Measurements from ENCODE around the gene LRP10.

The LRP10 gene

DNA sequence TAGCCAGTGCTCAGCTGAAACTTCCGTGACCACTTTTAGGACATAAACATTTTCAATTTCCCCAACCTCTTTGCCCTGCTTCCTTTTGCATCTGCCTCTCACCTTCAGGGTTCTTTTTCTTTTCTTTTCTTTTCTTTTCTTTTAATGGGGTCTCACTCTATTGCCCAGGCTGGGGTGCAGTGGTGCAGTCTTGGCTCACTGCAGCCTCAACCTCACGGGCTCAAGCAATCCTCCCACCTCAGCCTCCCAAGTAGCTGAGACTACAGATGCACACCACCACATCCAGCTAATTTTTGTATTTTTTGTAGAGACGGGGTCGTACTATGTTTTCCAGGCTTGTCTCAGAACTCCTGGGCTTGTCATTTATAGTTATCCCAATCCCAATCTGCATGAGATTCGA, 4.7 kb upstream of the LRP10 start:
- no peak for DNase-seq

DNA sequence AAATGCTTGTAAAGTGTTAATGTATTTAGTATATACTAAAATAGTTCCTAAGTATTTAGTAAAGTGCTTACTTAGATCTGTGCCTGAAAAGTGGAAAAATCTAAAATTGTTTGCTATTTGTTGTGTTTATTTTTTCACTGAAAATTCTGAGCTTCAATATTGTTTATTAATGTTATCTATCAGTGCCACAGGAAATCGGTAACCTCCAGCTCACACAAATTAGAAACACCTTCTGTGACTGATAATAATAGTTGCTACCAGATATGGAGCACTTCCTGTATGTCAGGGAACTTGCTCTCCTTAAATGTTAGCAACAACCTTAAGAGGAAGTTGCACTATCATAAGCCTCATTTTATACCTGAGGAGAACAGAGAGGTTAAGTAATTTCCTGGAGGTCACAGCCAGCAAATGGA, 723 bp upstream of the LRP10 start:
- peak; percentile 13 for DNase-seq

DNA sequence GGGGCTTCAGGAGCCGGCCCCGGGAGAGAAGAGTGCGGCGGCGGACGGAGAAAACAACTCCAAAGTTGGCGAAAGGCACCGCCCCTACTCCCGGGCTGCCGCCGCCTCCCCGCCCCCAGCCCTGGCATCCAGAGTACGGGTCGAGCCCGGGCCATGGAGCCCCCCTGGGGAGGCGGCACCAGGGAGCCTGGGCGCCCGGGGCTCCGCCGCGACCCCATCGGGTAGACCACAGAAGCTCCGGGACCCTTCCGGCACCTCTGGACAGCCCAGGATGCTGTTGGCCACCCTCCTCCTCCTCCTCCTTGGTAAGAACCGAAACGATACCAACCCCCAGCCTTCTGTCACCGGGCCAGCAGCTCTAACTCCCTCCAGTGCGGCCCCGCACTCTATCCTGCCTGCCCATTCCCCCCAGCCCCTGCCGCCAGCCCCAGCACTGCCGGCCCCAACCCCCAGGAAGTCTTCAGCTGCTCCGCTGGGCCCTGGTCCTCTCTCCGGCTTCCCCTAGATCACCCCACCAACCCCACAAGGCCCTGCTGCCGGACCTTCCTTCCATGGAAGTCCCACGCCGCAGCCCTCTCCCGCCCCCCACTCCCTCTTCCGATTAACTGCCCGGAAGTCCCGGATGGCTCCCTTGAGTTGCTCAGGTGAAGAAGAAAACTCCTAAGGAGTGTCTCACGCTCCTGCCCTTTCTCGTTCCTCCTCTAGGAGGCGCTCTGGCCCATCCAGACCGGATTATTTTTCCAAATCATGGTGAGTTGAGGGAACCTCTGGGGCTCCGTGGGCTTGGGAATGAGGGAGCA, 693 bp downstream of the LRP10 start:
- no peak for DNase-seq

DNA sequence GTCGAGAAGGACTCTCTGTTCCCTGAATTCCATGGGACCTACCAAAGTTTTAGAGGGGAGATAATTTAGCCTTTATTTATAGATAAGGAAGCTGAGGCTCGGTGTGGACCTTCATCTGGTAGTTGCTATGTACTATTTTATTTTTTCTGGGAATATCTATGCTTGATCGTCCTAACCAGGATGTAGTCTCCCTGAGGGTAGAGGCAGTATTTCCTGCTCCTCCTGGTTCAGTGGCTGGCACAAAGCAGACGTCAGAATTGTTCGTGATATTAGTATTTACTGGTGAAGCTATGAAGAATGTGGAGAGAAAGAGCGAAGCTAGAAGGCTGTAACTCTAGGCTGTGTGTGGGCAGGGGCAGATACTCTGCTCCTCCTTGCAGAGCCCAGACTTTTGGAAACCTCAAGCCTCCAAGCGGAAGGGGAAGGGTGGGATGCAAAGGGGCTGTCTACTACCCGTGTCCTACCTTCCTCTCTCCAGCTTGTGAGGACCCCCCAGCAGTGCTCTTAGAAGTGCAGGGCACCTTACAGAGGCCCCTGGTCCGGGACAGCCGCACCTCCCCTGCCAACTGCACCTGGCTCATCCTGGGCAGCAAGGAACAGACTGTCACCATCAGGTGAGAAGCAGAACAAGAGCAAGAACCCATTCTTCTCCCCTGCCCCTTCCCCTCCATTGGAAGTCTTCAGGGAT, 1.4 kb downstream of the LRP10 start:
- DNase-seq: no peak

DNA sequence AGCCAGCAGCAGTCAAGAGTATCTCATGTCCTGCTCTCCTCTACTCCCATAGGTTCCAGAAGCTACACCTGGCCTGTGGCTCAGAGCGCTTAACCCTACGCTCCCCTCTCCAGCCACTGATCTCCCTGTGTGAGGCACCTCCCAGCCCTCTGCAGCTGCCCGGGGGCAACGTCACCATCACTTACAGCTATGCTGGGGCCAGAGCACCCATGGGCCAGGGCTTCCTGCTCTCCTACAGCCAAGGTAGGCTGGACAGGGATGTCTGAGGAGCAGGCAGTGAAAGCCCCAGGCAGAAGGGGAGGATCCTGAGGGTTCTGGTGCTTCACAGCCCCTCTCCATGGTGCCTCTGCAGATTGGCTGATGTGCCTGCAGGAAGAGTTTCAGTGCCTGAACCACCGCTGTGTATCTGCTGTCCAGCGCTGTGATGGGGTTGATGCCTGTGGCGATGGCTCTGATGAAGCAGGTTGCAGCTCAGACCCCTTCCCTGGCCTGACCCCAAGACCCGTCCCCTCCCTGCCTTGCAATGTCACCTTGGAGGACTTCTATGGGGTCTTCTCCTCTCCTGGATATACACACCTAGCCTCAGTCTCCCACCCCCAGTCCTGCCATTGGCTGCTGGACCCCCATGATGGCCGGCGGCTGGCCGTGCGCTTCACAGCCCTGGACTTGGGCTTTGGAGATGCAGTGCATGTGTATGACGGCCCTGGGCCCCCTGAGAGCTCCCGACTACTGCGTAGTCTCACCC, 3.6 kb downstream of the LRP10 start:
- DNase-seq: no peak

DNA sequence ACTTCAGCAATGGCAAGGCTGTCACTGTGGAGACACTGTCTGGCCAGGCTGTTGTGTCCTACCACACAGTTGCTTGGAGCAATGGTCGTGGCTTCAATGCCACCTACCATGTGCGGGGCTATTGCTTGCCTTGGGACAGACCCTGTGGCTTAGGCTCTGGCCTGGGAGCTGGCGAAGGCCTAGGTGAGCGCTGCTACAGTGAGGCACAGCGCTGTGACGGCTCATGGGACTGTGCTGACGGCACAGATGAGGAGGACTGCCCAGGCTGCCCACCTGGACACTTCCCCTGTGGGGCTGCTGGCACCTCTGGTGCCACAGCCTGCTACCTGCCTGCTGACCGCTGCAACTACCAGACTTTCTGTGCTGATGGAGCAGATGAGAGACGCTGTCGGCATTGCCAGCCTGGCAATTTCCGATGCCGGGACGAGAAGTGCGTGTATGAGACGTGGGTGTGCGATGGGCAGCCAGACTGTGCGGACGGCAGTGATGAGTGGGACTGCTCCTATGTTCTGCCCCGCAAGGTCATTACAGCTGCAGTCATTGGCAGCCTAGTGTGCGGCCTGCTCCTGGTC, 4.3 kb downstream of the LRP10 start:
- no peak for DNase-seq

DNA sequence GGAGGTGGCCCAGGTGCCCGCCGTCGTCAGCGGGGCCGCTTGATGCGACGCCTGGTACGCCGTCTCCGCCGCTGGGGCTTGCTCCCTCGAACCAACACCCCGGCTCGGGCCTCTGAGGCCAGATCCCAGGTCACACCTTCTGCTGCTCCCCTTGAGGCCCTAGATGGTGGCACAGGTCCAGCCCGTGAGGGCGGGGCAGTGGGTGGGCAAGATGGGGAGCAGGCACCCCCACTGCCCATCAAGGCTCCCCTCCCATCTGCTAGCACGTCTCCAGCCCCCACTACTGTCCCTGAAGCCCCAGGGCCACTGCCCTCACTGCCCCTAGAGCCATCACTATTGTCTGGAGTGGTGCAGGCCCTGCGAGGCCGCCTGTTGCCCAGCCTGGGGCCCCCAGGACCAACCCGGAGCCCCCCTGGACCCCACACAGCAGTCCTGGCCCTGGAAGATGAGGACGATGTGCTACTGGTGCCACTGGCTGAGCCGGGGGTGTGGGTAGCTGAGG, 5.5 kb downstream of the LRP10 start:
- no peak for DNase-seq

DNA sequence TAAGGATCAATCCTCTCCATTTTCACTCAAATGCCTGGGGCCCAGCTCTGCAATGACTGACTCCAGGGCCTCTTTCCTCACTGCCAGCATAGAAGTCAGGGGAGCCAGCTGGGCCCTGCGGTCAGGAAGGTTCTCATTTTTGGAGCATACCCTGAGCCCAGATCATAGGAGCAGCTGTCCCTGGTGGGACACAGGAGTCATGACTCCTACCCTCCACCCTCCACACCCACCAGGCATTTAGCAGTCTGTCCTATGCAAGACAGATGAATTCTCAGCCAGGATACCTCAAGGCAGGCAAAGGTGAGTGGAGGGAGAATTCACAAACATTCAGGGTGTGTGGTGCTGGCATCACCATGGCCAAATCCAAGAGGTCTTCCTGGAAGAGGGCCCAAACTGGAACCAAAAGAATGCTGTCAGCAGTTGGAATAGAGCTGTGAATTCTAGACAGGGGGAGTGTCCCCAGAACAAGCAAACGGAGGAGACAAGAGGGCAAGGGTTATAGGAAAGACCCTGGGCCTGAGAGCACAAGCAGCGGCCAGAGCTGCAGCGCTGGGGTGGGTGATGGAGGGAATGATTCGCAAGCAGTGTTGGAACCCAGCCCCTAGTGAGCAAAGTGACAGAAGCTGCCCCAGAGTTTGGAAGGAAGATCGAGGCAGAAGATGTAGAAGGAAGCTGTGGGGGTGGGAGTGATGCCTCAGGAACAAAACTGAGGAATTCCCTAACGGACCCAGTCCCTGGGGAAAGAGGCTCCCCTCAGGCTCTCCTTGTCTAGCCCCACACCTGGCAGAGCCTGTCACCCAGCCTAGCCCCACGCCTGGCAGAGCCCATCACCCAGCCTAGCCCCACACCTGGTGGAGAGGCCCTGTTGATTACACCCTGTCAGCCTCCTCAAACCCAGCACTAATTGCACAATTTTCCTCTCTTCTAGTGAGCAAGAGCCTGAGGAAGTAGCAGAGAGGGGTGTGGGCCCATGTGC, 7.0 kb downstream of the LRP10 start:
- no peak for DNase-seq

DNA sequence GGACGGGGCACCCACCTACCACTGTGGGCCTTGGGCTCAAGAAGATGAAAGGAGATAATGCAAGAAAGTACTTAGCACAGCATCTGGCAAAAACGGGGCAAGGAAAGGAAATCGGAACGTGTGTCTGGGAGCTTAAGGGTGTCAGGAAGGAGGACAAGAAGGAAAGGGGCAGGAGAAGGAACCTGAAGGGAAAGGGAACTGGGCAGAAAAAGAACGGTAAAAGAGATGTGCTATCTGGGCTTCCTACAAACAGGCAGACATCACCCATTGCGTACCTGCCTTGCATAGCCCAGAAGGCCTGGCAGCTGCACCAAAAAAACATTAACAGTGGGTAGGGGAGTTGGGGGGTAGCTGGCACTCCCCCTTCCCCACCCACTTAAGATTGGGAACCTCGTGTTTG, 10.5 kb downstream of the LRP10 start:
- DNase-seq: no peak

DNA sequence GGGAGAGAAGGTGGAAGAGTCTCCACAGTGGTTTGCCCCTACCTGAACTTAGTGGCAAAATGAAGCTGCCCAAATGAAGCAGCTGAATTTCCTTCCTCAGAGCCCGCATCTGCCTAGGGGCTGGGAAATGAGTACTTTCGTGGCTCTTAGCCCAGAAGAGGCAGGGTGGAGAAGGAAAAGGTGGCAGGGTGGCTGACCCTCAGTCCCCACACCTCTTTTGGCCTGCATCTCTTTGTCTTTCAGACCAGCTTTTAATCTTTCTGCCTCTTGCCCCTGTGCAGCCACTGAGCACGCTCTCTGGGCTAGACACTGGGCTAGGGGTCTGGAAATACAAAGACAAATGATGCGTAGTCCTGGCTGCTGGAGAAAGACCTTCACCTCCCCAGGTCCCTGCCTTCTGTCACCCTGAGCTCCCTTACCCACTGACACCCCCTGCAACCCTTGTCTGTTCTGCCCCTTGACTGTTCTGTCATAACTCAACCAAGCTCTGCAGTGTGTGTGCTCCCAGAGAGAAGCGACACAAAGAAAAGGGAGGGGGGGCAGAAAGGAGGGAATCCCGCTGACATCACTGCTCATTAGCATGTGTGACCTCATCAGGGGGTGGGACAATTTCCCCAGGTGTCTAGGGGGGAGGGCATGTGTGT, 11.1 kb downstream of the LRP10 start:
- no peak for DNase-seq

DNA sequence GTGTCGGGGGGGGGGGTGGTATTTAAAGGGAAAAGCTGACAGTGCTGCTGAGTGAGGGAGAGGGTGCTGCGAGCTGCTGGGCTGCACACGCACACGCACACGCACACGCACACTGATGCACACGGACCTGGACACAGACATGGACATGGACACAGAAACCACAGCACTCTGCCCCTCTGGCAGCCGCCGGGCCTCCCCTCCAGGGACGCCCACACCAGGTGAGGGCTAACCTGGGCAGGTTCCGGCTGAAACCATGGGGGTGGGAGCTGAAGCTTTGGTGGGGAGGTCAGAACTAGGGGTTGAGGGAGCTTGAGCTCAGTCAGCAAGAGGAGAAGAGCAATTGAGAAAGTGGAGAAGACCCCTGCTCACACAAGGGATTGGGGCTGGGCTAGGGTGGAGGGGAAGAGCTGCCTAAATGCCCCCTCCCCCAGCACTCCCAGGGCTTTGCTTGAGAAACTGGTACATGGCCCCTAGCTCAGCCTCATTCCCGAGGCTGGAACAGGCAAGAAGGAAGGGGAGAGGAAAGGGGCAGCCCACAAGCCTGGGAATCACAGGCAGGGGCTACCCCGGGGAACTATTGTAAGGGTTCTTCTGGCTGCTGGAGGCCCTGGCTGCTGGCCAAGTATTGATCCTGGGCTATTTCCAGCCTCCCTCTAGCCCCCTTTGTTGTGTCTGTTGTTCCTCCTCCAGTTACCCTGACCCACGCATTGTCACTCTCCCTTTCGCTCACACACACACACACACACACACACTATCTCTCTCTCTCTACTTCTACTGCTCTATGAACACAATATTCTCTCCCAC, 11.8 kb downstream of the LRP10 start, which contains the start of gene REM2:
Gene REM2 (plus strand): TSS at position 50 of the 804 bp plus-strand sequence. CDS start 66 bp downstream, at position 116.
- no peak for DNase-seq

DNA sequence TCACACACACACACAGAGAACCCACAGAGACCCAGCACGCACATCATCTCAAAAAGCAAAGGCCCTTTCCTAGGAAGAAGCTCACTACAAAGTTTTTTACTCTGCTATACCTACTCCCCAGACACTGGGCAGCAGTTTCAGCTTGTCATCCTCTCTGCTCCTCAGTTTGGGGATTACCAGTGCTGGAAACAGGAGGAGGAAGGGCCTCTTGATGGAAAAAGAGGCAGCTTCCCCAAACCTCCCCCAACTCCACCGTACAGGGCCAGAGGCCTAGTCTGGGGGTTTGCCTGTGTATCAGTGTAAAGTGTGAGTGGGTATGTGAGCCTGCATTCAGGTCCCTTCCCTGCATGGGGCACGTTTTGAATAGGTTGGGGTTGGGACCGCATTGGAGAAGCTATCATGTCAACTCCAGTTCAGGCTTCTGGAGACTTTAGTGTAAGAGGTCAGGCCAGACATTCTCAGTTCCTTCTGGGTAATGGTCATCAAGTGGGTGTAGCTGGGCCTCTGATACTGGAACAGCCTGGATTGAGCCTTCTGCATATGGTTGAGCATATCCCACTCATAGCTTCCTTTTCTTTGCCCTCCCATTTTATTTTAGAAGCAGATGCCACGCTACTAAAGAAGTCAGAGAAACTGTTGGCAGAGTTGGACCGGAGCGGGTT, 12.7 kb downstream of the LRP10 start:
- no peak for DNase-seq

DNA sequence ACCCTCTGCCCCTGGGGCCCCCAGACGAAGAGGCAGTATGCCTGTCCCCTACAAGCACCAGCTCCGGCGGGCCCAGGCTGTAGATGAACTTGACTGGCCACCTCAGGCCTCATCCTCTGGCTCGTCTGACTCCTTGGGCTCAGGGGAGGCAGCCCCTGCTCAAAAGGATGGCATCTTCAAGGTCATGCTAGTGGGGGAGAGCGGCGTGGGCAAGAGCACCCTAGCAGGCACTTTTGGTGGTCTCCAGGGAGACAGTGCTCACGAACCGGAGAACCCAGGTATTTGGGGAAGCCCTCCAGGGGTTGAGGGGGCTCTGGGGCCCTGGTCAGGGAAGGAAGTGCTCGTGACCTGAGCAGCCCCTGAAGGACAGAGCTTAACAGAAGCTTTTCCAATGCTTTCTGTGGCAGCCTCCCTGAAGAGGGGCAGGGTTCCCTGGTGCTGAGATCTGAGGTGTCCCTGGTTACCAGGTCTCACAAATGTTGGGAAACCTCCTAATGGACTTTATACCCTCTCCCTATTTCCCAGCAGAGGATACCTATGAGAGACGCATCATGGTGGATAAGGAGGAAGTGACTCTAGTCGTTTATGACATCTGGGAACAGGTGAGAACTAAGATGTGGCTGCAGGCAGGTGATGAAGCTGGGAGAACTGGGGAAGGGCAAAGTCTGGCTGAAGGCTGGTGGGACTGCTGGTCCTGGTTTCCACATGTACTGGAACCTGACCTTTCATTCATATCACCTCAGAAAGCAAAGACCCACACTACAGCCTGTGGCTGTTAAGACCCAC, 13.4 kb downstream of the LRP10 start:
- DNase-seq: no peak

DNA sequence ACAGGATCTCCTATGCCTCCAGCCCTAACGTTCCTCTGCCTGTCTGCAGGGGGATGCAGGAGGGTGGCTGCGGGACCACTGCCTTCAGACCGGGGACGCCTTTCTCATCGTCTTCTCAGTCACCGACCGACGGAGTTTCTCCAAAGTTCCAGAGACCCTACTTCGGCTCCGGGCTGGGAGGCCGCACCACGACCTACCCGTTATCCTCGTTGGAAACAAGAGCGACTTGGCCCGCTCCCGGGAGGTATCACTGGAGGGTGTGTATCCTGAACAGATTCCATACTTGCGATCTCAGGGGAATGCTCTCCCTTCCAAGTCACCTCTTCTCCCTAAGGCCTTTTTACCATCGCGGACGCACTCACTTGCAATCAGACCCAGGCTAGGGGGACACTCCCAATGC, 14.4 kb downstream of the LRP10 start:
- DNase-seq: no peak

DNA sequence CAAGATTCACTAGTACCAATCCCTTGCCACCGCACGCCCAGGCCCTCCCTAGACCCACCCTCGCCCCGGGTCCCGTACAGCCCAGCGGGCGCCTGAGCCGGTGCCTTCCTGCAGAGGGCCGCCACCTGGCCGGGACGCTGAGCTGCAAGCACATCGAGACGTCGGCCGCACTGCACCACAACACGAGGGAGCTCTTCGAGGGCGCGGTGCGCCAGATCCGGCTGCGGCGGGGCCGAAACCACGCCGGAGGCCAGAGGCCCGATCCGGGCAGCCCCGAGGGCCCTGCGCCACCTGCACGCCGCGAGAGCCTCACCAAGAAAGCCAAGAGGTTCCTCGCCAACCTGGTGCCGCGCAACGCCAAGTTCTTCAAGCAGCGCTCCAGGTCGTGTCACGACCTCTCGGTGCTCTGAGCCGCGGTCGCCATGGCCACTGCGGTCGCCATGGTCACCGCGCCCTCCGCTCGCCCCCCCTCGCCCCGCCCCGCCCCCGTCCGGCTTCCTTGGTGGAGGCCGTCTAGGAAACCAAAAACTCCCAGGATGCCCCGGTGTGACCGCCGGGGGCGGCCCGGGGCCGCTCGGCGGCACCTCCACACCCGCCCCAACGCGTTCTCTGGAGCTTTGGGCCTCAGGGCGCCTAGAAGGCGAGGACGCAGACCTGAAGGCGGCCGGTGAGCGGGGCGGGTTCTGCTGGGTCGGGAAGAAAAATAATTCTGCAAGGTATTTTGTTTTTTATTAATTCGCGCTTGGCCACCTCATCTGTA, 15.1 kb downstream of the LRP10 start:
- DNase-seq: no peak

DNA sequence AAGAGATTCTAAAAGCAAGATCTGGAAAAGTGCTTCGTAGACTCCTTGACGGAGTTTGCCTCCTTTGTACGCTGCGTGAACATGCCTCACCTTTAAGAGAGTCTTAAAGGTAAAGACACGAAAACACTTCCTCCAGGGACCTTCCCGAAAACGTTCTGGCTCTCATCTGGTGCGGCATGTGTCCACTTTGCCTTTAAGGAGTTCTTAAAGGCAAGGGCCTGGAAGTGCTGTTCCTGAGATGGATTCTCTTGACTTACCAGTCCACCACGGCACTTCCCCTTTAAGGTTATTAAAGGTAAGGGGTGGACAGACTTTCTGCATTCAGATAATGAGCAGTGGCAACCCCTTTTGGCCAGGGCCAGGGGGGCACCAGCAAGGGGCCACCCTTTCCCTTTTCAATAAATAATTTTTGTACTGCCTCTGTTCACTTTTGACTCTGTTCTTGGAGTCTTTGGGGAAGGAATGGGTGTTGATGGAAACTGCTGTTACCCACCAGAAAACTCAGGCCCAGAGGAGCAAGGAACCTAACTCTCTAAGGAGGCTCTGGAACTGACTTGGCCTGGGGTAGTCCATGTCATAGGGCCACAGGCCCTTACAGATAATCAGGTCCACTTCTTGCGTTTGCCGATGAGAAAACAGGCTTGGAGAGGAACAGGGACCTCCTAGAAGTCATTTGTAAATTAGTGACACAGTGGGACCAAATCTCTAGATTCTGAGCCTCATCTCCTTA, 15.9 kb downstream of the LRP10 start:
- no peak for DNase-seq

DNA sequence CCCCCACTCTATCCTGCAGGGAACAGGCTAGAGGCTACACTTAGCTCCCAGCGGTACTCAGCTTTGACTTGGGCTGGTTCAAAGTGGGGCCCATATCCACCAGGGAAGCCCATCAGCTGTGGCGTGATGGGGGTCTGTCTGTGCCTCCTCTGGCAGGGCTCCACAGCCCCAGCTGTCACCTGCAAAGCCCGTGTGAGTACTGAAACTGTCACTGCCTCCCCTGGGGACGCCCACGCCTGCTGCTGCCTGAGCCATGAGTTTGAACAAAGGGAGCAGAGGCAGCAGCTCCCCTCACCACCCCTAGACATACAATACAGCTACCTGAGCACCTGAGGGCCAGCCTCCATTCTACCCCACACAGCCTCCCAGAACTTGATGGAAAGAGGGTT, 16.4 kb downstream of the LRP10 start:
- no peak for DNase-seq

DNA sequence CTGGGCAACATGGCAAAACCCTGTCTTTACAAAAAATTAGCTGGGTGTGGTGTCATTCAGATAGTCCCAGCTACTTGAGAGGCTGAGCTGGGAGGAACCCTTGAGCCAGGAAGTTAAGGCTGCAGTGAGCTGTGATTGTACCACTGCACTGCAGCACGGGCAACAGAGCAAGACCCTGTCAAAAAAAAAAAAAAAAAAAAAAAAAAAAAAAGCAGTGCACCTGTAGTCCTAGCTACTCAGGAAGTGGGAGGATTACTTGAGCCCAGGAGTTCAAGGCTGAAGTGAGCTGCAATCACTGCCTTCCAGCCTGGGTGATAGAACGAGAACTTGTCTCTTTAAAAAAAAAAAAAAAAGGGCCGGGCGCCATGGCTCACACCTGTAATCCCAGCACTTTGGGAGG, 17.1 kb downstream of the LRP10 start:
- no peak for DNase-seq

Measured in SIG-M5 (cell line).